Ascending aorta (tissue), 2 donors: ENCODE measurements around the gene GALNT17. TPM values are rescaled to one million over a fixed set of nuclear protein-coding genes. Genes with fewer than 3 reads are reported as not detected.

Experiments
- DNase-seq, 2 donors: peaks; one replicate each; pipeline ENCODE4 v3.0.0-alpha.2; 2019; ENCODE audit warnings: low spot score in 2 of 2
- H3K27ac ChIP-seq, 2 donors: fragments of 200-600 bp; sonication (generic); one replicate each; pipeline ENCODE4 v1.5.1; 2016 to 2017; ENCODE audit warnings: mild to moderate bottlenecking in 1 of 2
- H3K27me3 ChIP-seq: fragments of 200-600 bp; sonication (generic); one replicate; pipeline ENCODE4 v1.5.1; 2017
- H3K36me3 ChIP-seq, 2 donors: fragments of 200-600 bp; sonication (generic); one replicate each; pipeline ENCODE4 v1.5.1; 2016
- H3K4me1 ChIP-seq, 2 donors: fragments of 200-600 bp; sonication (generic); one replicate each; pipeline ENCODE4 v1.5.1; 2016 to 2017; ENCODE audit warnings: mild to moderate bottlenecking in 1 of 2
- H3K4me3 ChIP-seq, 2 donors: fragments of 200-600 bp; sonication (generic); one replicate each; pipeline ENCODE4 v1.5.1; 2016 to 2017; ENCODE audit warnings: mild to moderate bottlenecking in 1 of 2
- H3K9me3 ChIP-seq, 2 donors: fragments of 200-600 bp; sonication (generic); one replicate each; pipeline ENCODE4 v1.5.1; 2016
- CTCF ChIP-seq, 3 experiments: fragments of 200-600 bp in 2 of 3; fragments of 450-650 bp in 1 of 3; sonication (generic) in 2 of 3; IDR thresholded peaks; one replicate each; pipeline ENCODE4 v1.5.1; 2016 to 2019; ENCODE audit warnings: antibody characterized with exemption in 3 of 3, mild to moderate bottlenecking in 1 of 3, moderate library complexity in 1 of 3
- intact Hi-C: fragments of 100-400 bp; cut with DNase I; formaldehyde crosslinking; loops from one replicate; pipeline ENCODE4 v1.15.1; 2023
- total RNA-seq: library from RNA; depleted of rRNA; stranded (reverse); fragments of >200 nt; gene quantifications from one replicate; pipeline ENCODE4 v1.1.0, GENCODE V29; 2016

GALNT17 gene
- total RNA-seq, 1 donor from 2014 or later = 29.8 TPM

DNA sequence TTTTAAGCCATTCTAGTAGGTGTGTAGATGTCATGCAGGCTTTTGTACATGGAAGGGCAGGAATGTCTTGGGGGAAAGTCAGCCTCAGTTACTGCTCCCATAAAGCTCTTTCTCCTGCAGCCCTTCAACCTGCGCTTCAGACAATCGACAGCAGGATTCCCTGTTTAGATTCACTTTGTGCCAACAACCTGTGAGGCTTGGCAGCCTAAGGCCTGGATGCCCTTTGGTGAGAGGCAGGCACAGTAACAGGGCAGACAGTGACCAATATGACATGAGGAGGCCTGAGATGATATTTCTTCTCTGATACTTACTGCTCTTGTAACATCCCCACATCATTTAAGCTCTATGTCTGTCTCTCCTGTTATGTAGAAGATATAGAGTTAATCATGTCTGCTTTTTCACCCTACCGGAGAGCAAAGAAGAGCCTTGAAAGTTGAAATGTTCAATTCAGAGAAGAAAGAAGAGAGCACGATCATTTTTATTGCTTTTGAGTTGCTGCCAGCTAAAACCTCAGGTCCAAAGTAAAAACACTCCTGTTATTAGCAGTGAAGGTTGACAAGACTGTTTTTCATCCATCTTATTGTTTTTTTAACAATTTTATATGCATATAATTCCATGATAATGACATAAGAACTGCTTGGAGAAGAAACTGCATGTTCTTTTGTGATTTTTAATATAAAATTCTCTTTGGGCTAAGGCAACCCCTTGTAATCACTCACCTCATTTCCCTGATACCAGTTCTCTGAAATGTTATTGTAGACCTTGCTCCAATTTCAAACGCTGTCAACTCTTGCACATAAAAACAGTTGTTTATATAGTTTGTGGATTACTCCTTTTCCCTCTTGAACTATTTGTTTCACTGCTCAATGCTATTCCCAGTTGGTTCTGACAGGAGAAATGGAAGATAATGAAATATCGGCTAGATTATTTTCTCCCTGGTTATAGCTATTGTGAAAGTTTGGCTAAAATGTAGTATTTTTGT is 140.9 kb downstream of the GALNT17 start:
- H3K9me3 ChIP-seq = no peaks in the 10 kb centered on the region
- H3K4me1 ChIP-seq = peaks cover 0 to 27% of the 10 kb centered on the region in 2 donors
- DNase-seq = no peak
- no peaks in the 10 kb centered on the region for H3K36me3 ChIP-seq
- intact Hi-C loops = loop anchor here (10.0 kb wide), 2 partner anchors 138 to 578 kb away; partner anchors contain the start of gene GALNT17
- H3K27ac ChIP-seq = peak overlapping the region; percentile 73 to 75
- no peak for TF ChIP-seq CTCF (IDR thresholded peaks at IDR 0.05)
- H3K4me3 ChIP-seq = no peak overlapping the region
- H3K27me3 ChIP-seq = no peaks in the 10 kb centered on the region

- Histone ChIP-seq H3K27me3 (no peaks in the 10 kb centered on the region), H3K9me3 (no peaks in the 10 kb centered on the region), H3K36me3 (no peaks in the 10 kb centered on the region), H3K27ac (peak overlapping the region; percentile 52 to 53), H3K4me1 (peaks cover 0 to 16% of the 10 kb centered on the region in 2 donors), H3K4me3 (no peak overlapping the region)
- peak in 1 of 2 donors; percentile 61 for DNase-seq
- intact Hi-C loops = loop anchor here (10.0 kb wide), 2 partner anchors 143 to 583 kb away; partner anchors contain the start of gene GALNT17
- no peak for TF ChIP-seq CTCF (IDR thresholded peaks at IDR 0.05)
These were observed 146.3 kb downstream of the GALNT17 start for GRCh38 chr7:71278257-71278656.

- H3K4me1 ChIP-seq = peaks cover 0 to 9% of the 10 kb centered on the region in 2 donors
- intact Hi-C loops = no loop called here
These were observed 149.3 kb downstream of the GALNT17 start for GRCh38 chr7:71281261-71281660.

DNA sequence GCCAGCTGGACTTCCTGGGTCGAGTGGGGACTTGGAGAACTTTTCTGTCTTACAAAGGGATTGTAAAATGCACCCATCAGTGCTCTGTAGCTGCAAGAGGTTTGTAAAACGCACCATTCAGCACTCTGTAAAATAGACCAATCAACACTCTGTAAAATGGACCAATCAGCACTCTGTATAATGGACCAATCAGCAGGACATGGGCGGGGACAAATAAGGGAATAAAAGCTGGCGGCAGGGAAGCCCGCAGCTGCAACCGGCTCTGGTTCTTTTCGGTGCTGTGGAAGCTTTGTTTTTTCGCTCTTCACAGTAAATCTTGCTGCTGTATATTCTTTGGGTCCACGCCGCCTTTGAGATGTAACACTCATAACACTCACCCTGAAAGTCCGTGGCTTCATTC is 151.9 kb downstream of the GALNT17 start:
- no peaks in the 10 kb centered on the region for H3K36me3 ChIP-seq
- DNase-seq = peak in 1 of 2 donors; percentile 43
- H3K27ac ChIP-seq = no peak overlapping the region
- peaks cover 0 to 7% of the 10 kb centered on the region in 2 donors for H3K4me1 ChIP-seq
- no peaks in the 10 kb centered on the region for H3K27me3 ChIP-seq
- no peaks in the 10 kb centered on the region for H3K9me3 ChIP-seq
- intact Hi-C loops = no loop called here
- no peak overlapping the region for H3K4me3 ChIP-seq
- no peak for TF ChIP-seq CTCF (IDR thresholded peaks at IDR 0.05)

More at GRCh38 chr7:71281261-71281660, 149.3 kb downstream of the GALNT17 start:
- no peak overlapping the region for H3K27ac ChIP-seq
- no peaks in the 10 kb centered on the region for H3K9me3 ChIP-seq
- DNase-seq = peak in 1 of 2 donors; percentile 24
- H3K4me3 ChIP-seq = no peak overlapping the region
- no peaks in the 10 kb centered on the region for H3K27me3 ChIP-seq
- no peak for TF ChIP-seq CTCF (IDR thresholded peaks at IDR 0.05)
- H3K36me3 ChIP-seq = no peaks in the 10 kb centered on the region

DNA sequence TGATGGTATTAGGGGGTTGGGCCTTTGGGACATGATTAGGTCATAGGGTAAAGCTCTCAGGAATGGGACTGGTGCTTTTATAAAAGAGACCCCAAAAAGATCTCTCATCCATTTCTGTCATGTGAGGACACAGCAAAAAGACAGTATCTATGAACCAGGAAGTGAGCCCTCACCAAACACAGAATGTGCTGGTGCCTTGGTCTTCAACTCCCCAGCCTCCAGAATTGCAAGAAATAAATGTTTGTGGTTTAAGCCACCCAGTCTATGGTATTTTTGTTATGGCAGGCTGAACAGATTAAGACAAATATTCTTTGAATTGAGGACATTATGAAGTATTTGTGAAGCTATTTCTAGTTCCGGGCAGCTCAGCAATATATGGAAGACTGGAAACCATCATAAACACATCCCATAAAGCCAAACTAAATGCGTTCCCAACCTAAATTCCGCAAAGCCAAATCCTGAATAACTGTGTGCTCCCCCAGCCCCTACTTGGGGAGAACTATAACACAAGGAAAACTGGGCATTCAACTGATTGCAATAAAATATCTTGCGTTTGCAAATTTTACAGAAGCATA is 153.7 kb downstream of the GALNT17 start:
- no peak for TF ChIP-seq CTCF (IDR thresholded peaks at IDR 0.05)
- no peaks in the 10 kb centered on the region for H3K36me3 ChIP-seq
- H3K27me3 ChIP-seq = no peaks in the 10 kb centered on the region
- H3K4me1 ChIP-seq = peaks cover 0 to 6% of the 10 kb centered on the region in 2 donors
- H3K9me3 ChIP-seq = no peaks in the 10 kb centered on the region
- intact Hi-C loops = loop anchor here (2.0 kb wide), 1 partner anchor 19 kb away; no protein-coding TSS in a partner anchor
- peak overlapping the region in 1 of 2 donors; percentile 45 for H3K27ac ChIP-seq
- no peak for DNase-seq
- H3K4me3 ChIP-seq = no peak overlapping the region
